Measurements from ENCODE around the gene PSMA7.
"Not testable (repeated sequence)": the region's sequence is repeated elsewhere in the genome, so short reads cannot be mapped to it uniquely, and the experiment has no call there.

Gene PSMA7

DNA sequence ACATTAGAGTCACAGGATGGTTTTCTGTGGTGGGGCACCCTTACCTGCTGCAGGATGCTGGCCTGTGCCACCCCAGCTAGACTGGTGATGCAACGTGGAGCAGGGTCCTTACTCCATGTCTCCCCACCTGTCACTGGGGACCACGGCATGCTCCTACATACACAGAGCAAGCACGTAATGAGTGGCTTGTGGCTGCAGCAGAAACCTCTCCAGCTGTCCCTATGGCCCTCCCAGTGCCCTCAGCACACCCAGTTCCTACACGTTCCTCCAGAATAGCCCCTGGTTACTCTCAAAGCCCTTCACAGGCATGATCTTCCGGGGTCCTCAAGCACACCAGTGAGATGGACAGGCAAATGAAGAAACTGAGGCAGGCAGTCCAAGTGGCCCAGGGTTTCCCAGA, 24.1 kb downstream of the PSMA7 start:
- no peak for DNase-seq
- TF ChIP-seq, protein P1, sequence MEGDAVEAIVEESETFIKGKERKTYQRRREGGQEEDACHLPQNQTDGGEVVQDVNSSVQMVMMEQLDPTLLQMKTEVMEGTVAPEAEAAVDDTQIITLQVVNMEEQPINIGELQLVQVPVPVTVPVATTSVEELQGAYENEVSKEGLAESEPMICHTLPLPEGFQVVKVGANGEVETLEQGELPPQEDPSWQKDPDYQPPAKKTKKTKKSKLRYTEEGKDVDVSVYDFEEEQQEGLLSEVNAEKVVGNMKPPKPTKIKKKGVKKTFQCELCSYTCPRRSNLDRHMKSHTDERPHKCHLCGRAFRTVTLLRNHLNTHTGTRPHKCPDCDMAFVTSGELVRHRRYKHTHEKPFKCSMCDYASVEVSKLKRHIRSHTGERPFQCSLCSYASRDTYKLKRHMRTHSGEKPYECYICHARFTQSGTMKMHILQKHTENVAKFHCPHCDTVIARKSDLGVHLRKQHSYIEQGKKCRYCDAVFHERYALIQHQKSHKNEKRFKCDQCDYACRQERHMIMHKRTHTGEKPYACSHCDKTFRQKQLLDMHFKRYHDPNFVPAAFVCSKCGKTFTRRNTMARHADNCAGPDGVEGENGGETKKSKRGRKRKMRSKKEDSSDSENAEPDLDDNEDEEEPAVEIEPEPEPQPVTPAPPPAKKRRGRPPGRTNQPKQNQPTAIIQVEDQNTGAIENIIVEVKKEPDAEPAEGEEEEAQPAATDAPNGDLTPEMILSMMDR (IDR thresholded peaks at IDR 0.05; ENCODE audit: low read depth, low read length), result no peak
- Histone ChIP-seq H3K27ac (no peak overlapping the region), H3K27me3 (ENCODE audit: insufficient read depth, low read depth, severe bottlenecking) (no peaks in the 10 kb centered on the region), H3K36me3 (peaks cover 9% of the 10 kb centered on the region), H3K4me3 (ENCODE audit: low read depth, low read length) (no peak overlapping the region), H3K9me3 (ENCODE audit: severe bottlenecking) (no peaks in the 10 kb centered on the region)

DNA sequence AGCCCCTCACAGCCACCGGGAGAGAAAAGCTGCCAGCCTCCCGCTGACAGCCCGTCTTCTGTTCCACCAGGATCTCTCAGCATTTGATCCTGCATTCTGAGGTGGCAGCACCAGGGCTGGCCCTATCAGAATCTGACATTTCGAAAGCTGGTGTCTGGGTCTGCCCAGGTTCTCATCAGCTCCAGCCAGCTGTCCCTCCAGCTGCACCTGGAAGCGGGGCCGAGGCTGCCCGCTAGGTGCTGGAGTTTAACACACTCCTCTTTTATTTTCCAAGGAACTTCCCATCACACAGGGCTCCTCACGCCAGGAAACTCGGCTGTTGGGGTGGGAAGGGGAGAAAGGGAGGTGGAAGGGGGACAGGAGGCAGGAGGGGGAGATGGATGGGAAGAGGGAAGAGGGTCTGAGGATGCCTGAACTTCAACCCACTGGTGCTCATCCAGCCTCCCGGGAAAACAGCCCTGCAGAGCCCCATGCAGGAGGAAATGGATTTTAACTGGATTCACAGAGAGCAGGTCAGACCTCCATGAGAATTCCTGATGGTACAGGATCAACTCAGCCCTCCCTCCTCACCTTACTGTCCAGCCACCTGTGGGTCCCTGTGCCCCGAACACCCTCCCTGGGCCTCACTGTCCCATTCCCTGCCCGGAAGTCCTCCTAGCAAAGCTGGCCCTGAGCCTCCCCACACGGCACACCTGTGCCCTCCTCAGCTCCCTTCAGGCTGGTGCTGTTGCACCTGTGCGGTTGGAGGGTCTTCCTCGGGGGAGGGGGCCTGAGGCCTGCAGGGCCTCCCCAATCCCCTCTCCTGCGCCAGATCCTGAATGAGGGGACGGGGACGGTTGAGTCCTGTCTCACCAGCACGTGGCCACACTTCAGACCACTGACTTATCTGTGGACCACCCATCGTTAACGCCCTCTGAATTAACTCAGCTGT, 24.8 kb downstream of the PSMA7 start:
- Histone ChIP-seq H3K27me3 (ENCODE audit: insufficient read depth, low read depth, severe bottlenecking) (no peaks in the 10 kb centered on the region), H3K27ac (no peak overlapping the region), H3K9me3 (ENCODE audit: severe bottlenecking) (no peaks in the 10 kb centered on the region), H3K36me3 (peaks cover 1% of the 10 kb centered on the region), H3K4me3 (ENCODE audit: low read depth, low read length) (no peak overlapping the region)
- DNase-seq, result no peak
- TF ChIP-seq, protein P1 (IDR thresholded peaks at IDR 0.05; ENCODE audit: low read depth, low read length), result no peak

DNA sequence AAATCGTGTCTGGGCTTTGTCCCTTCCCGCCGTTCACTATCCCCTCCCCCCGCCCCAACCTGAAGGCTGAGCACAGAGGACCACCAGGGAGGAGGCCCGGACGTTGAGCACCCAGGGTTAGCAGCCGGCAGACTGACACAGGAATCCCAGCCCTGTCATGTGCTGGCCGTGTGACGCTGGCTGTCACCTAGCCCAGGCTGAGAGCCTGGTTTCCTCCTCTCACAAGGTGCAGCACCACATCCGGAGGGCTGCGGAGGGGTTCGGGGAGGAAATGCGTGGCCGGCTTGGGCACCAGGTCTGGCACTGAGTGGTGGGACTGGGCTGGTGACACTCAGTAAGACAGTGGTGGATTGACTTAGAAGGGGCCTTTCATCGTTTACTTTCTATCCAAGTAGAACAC, 25.5 kb downstream of the PSMA7 start:
- H3K9me3 ChIP-seq (ENCODE audit: severe bottlenecking), result peaks cover 3% of the 10 kb centered on the region
- no peak overlapping the region for H3K4me3 ChIP-seq (ENCODE audit: low read depth, low read length)
- TF ChIP-seq, protein P1 (IDR thresholded peaks at IDR 0.05; ENCODE audit: low read depth, low read length), result no peak
- no peaks in the 10 kb centered on the region for H3K27me3 ChIP-seq (ENCODE audit: insufficient read depth, low read depth, severe bottlenecking)
- no peaks in the 10 kb centered on the region for H3K36me3 ChIP-seq
- no peak overlapping the region for H3K27ac ChIP-seq
- DNase-seq, result no peak

DNA sequence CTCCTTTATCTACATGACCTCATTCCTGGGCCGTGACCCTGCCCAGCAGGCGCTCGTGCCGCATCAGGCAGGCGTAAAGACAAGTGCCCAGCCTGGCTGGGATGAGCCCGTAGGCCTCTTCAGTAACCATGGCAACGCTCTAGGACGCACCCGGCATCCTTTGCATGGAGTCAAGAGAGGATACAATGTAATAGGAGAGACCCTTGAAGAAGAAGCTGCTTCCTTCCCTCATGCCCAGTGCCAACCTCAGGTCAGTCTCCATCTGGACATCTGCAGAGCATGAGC, 25.9 kb downstream of the PSMA7 start:
- no peaks in the 10 kb centered on the region for H3K27me3 ChIP-seq (ENCODE audit: insufficient read depth, low read depth, severe bottlenecking)
- H3K9me3 ChIP-seq (ENCODE audit: severe bottlenecking), result peaks cover 7% of the 10 kb centered on the region
- no peak overlapping the region for H3K4me3 ChIP-seq (ENCODE audit: low read depth, low read length)
- H3K27ac ChIP-seq, result no peak overlapping the region
- no peak for DNase-seq
- no peaks in the 10 kb centered on the region for H3K36me3 ChIP-seq
- TF ChIP-seq, protein P1 (IDR thresholded peaks at IDR 0.05; ENCODE audit: low read depth, low read length), result no peak

DNA sequence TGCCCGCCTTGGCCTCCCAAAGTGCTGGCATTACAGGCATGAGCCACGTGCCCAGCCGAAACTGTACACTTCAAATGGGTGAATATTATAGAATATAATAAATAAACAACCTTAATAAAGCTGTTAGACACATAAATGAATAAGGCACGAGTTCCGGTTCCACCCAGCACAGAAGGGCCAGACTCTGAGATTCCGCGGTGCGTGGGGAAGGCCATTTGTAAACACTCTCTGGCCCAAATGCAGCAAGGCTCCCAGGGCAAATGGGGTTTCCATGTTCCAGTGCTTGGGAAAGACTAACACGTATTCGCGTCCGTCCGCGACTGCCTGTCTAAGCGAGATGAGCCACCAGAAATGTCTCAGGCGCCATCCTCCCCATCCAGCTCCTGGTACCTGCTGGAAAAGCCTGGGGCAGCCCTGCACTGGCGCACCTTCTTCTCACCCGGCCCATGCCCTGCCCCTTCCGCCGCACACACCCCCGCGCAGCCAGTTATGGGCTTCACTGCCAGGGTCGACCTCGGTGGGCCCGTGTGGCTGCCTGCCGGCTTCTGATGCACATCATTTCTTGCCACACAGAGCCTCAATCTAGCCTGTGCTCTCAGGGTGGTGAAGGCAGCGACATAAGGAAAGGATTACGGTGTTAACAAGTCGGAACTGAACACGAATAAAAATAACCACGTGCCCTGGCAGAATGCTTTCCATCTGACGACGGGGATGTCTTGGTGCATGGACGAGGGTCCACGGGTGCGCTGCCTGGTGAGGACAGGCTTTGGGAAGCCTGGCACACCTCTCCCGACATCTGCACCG, 26.4 kb downstream of the PSMA7 start:
- Histone ChIP-seq H3K27ac (no peak overlapping the region), H3K4me3 (ENCODE audit: low read depth, low read length) (no peak overlapping the region), H3K27me3 (ENCODE audit: insufficient read depth, low read depth, severe bottlenecking) (no peaks in the 10 kb centered on the region), H3K36me3 (no peaks in the 10 kb centered on the region), H3K9me3 (ENCODE audit: severe bottlenecking) (peaks cover 10% of the 10 kb centered on the region)
- DNase-seq, result no peak
- TF ChIP-seq, protein P1 (IDR thresholded peaks at IDR 0.05; ENCODE audit: low read depth, low read length), result no peak

DNA sequence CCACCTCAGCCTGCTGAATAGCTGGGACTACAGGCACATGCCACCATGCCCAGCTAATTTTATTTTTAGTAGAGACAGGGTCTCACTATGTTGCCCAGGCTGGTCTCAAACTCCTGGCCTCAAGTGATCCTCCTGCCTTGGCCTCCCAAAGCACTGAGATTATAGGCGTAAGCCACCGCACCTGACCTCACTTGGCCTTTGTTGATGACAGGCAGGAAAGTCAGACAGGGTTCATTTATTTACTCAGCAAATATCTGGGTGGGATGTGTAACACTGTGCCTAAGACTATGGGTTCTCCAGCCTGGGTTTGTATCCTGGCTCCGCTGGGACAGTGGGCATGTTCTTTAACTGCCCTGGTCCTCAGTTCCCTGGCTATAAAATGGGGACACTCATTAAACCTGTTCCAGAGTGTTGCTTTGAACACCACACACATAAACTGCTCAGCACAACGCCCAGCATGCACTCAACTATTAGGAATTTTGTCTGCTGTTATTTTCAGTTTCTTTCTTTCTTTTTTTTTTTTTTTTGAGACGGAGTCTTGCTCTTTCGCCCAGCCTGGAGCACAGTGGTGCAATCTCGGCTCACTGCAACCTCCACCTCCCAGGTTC, 27.3 kb downstream of the PSMA7 start:
- not testable (repeated sequence) for H3K27ac ChIP-seq; H3K27me3 ChIP-seq (ENCODE audit: insufficient read depth, low read depth, severe bottlenecking); H3K36me3 ChIP-seq; H3K4me3 ChIP-seq (ENCODE audit: low read depth, low read length); DNase-seq
- peaks cover 15% of the 10 kb centered on the region for H3K9me3 ChIP-seq (ENCODE audit: severe bottlenecking)

Data from WERI-Rb-1 (cell line).